Measurements from ENCODE around the gene KIF5C. TPM values are rescaled to one million over a fixed set of nuclear protein-coding genes. Genes with fewer than 3 reads are reported as not detected.

The KIF5C gene
- total RNA-seq, 1 donor from 2014 or later = 0.33 TPM

DNA sequence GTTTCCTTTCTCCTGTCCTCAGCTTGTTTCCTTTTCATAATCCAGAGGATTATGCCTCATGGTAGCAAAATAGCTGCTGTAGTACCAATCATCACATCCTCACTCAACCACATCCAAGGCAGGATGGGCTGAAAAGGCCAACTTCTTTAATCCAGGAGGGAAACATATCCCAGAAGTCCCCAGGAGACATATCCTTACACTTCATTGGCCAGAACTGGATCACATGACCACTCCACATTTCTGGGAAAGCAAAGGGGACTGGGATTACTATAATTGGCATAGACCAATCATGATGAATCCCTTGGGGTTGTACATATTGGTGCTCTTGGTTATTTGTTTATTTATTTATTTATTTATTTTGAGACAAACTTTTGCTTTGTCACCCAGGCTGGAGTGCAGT is 109.4 kb downstream of the KIF5C start:
- no peak for DNase-seq (ENCODE audit: low spot score)
- no peak for ATAC-seq

DNA sequence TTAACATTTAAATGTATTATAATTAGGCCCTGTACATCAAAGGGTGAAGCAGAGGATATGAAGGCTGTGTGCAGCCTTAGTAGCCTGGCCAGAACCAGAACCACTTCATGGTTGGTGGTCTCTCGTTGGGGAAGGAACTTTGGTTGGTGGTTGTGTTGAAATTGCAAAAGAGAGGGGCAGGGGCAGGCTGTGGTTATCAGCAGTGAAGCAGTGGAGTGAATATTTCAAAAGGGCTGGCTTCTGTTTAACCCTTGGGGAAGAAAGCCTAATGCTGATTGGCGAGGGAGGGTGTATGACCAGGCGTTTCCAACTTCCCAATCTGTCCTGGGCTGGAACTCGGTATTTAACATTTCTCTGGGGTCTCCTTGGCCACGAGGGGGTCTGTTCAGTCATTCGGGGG is 112.3 kb downstream of the KIF5C start:
- ATAC-seq (no peak), DNase-seq (ENCODE audit: low spot score) (no peak)

DNA sequence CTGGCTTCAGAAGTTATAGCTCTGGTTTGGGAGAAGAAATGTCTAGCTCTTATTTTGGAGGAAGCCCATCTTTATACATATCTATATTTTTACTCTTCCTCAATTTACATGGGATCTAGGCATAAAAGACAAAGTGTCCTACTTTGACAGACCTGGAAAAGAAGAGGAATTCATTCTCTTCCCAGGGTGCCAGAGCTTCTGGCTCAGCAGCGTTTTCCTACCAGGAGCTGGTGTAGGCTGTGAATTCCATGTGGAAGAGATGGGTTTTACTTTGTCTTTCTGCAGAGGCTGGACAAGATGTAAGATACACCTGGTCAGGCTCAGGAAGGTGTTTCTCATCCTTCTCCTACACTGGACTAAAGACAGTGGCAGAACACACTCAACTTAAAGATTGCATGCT is 113.3 kb downstream of the KIF5C start:
- ATAC-seq = no peak

DNA sequence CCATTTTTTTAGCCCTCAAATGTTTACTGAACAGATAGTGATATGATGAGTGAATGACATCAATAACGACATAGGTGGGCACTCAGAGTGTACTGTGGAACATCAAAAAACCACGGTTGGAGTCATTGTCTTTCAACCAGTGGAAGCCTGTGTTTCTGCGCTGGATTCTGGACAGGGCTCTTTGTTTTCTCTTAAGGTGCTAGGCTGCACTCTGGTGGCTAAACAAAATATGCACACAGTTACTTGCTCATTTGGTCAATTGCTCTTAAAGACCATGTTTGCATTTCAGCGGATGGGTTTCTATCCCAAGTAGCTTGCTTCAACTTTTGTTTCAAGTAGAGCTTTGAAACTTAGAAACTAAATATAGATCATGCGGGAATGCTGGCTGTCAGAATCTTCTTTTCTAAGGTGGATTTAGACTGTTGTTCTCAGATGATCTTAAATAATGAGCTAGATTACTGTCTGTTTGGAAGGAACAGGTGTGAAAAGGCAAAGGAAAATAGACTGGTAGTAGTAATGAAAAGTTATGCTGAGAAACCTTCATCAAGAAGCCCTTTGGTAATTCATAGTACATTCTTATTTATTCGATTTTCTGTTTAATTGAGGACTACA is 115.0 kb downstream of the KIF5C start:
- ATAC-seq (peak; percentile 98), DNase-seq (ENCODE audit: low spot score) (peak; percentile 58)

More for the DNA sequence above, 113.3 kb downstream of the KIF5C start:
- DNase-seq (ENCODE audit: low spot score) = no peak

DNA sequence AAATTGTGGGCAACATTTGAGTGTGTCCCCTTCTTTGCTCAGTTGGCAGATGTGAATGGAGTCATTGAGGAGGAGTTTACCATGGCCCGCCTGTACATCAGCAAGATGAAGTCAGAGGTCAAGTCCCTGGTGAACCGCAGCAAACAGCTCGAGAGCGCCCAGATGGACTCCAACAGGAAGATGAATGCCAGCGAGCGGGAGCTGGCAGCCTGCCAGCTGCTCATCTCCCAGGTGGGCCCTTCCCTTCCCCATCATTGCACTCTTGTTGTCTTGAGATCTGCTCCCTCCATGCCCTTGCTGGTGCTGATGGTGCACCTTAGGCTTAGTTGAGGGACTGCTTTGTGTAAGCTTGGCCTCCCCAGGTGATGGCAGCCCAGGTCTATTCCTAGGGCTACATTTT is 115.9 kb downstream of the KIF5C start:
- no peak for DNase-seq (ENCODE audit: low spot score)

DNA sequence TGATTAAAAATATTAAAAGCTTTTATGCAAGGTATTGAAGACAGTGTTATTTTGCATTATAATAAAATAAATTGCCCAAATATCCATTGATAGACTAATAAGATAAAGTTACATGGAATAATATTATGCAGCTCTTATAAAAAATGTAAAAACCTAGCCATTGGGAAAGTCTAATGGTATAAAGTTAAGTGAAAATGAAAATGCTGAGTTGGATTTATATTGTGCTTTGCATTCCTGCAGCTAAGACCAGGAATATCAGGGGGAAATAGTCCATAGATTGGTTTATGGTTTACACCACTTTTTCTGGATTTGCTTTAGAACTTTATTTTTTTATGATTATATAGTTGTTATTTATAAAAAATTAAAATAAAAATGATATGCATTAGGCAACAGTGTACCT is 117.4 kb downstream of the KIF5C start:
- ATAC-seq = no peak

More for the DNA sequence above, 115.9 kb downstream of the KIF5C start:
- ATAC-seq = no peak

DNA sequence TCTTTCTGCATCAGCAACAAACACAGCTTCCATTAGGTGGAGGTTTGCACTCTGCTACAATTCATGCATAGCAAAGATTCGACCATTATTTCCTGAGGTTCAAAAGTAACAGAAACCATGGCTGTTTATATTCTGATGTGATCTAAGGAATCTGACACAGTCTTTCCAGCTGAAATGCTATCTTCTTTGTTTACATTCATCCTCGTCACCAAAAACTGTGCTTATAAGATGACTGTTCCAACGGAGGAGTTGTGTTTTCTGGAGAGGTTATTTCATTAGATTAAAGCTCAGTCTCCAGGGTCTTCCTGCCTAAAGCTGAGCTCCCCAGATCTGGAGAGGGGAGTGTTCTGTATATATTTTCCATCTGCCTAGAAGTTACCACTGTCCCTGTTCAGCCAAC is 118.3 kb downstream of the KIF5C start:
- DNase-seq (ENCODE audit: low spot score) = no peak
- ATAC-seq = no peak

More for the DNA sequence above, 117.4 kb downstream of the KIF5C start:
- DNase-seq (ENCODE audit: low spot score) = no peak

DNA sequence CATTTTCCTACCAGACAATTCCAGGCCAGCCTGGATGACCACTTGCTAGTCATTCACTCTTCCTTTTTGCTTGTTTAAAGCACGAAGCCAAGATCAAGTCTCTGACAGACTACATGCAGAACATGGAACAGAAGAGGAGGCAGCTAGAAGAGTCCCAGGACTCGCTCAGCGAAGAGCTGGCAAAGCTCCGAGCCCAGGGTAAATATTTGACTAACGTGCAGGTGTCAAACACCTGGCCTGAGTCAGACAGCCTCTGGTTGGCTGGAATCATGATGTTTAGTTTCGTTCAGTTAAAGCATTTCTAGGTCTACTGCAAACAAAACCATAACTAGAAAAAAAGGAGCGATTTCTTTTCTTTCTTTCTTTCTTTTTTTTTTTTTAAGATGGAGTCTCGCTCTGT is 119.3 kb downstream of the KIF5C start:
- DNase-seq (ENCODE audit: low spot score) (no peak), ATAC-seq (no peak)

DNA sequence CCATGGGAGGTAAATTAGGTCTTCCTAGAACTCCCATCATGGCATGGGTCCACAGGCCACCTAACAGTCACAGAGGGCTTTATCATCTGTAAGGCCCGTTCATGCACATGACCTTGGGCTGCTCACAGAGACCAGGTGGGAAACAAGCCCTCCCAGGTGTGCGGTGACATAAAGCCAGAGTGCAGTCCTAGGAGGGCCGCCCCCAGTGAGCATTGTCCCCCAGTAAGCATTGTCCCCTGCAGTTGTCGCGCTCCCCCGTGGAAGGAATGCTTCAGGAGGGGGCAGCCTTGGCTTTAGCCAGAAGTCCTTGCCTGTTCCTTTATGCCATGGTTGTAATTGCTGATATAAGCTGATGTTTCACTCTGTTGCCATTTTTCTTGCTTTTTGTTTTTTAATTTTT is 121.8 kb downstream of the KIF5C start:
- no peak for ATAC-seq
- DNase-seq (ENCODE audit: low spot score) = no peak

DNA sequence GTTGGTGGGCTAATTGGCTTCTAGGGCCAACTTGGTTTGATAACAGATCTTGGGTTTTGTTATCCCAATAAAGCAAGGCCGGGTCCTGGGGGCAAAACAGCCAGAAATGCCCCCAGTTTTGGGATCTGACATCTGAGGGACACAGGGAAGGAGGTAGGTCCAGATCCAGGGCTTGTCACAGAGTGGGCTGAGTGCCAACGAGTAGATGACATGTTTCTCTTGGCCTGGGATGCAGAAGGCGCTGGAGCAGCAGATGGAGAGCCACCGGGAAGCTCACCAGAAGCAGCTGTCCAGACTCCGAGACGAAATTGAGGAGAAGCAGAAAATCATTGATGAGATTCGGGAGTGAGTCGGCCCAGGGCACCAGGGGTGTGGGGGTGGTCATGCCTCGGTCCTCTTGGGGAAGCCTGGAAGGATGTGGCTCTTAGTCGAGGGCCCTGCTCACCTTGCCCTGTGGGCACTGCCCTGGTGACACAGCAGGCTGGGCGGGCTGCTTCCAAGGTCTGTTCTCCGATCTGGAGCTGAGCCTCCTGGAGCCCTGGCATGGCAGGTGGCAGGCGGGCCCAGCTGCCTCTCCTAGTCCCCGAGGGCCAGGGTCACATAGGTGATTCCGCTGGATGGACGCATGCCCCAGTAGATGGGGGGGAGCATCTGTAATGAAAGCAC is 123.3 kb downstream of the KIF5C start:
- no peak for DNase-seq (ENCODE audit: low spot score)
- ATAC-seq = no peak

DNA sequence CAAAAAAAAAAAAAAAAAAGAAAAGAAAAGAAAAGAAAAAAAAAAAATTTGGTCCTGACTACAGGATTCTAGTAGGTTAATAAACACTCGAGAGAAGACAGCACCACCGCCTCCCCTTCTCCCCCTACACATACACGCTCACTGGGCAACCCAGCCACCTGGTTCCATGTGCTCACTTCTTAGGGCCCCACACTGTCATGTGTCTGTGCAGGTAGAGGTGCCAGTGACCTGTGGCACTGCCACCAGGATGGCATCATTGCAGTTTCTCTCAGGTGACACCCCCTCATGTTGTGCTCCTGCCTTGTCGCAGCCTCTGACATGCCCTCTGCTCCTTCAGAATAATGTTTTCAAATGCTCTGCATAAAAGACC is 123.8 kb downstream of the KIF5C start:
- DNase-seq (ENCODE audit: low spot score) = no peak

DNA sequence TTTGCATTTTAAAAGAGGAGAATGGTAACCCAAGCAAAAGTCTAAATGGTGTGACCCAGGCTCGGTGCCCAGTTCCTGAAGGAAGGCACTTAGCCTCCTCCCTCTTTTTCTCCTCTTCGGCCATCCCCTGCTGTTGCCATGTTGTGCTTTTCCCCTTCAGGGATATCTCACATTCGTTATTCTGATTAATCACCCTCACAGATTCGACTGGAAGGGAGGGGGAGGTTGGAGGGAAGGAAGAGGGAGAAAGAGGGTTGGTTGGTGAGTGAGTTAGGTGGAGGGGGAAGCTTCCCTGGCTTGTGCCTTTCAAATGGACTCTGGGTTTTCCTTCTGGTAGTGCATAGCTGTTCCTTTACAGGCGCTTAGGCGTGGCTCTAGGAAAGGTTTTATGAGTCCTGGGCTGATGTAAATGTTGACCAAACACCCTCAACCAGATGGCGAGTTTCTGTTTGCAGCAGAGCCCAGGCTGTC is 124.5 kb downstream of the KIF5C start:
- DNase-seq (ENCODE audit: low spot score) = no peak
- no peak for ATAC-seq

More for the DNA sequence above, 123.8 kb downstream of the KIF5C start:
- no peak for ATAC-seq

DNA sequence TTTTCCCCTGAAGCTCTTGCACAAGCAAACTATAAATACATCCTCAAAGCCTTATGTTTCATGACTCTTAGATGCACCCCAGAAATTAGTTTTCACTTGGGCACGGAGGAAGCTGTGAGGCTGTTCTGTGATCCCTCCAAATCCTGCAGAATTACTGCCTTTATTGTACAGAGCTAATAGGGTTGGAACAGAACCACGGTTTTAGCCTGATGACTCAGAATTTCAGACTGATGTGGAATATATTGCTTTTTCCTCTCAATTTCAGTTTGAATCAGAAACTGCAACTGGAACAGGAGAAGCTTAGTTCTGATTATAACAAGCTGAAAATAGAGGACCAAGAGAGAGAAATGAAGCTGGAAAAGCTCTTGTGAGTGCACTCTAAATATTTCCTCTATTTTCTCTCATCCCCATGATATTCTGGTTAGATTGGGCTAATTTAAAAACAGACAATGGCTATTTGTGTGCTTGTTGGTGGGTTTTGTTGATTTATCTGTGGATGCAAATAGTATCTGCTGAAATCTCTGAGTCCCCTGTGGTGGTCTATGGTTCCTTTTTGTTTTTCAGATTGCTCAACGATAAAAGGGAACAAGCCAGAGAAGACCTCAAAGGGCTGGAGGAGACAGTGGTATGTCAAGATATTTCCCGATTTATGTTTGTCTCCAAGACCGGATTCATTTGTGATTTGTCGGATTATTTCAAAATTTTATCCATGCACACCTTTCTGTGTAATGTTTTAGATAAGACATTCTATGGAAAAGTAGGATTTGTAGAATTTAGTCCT is 125.3 kb downstream of the KIF5C start:
- ATAC-seq (no peak), DNase-seq (ENCODE audit: low spot score) (no peak)

DNA sequence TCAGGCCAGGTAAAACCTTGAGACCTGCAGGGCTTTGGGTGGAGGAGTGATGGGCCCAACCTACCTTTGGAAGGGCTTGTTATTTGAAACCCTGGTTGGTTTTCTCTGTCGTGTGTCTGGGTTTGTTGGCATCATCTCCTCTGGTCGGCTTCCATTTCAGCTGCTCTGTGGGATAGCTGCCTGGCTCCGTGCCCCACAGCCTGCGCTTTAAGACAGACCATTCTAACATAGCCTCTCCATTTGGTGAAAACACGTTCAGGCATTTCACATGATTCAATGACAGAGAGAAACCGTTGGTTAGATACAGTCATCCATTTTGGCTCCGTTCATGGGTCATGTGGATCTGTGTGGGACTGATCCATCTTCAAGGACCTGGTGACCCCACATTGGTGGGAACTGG is 126.5 kb downstream of the KIF5C start:
- DNase-seq (ENCODE audit: low spot score) (no peak), ATAC-seq (no peak)

DNA sequence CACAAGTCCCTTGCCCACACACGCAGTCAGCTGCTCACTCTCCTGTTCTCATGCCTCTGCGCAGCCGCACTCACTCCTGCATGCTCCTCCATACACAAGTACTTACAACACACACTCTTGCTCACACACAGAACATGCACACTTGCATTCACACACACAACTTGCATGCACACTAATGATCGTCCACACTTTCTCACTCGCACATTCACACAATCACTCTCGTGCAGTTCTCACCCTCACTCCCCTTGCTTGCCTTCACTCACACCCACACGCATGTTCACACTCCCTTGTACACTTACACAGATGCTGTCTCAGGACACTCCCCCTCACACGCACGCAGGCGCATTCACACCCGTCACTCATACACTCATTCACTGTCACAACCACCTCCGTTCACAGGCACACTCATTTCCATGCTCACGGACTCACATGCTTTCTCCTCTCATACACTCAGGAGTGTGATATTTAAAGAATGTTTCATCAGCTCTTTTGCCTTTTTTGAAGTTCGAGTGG is 127.4 kb downstream of the KIF5C start:
- ATAC-seq (no peak), DNase-seq (ENCODE audit: low spot score) (no peak)

DNA sequence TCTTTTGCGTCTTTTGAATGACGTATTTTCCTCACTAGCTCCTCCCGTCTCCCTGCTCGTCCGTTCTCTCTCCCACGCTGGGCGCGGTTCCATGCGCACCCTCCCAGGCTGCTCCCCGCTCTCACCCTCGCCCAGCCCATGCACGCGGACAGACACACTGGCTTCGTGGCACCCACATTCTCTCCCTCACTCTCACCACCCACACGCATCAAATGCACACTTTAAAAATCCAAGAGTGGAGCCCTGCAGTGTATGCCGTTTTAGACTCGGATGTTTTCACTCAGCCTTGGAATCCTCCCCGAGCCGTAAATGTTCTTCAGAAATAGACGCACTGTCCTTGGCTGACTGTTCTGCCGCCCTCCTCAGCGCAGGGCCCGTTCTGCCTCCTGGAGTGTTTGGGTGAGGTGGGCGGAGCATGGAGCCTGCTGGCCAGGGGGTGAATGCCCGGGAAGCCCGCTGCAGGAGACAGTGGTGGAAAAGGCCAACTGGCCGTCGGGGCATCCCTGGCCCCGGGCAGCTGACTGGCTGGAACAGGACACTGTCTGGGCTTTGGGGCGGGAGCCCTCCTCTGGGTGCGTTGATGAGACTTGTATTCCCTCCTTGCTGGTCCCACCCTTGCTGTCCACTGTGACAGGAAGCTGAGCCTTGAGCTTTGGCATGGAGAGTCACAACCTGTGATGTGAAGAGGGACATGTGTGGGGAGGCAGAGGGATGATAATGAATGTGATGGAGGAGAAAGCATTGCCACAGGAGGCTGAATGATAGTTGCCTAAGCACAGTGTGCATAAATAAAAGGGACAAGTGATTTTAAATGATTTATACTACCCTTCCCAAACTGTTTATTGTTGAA is 128.1 kb downstream of the KIF5C start:
- DNase-seq (ENCODE audit: low spot score) (no peak), ATAC-seq (no peak)

DNA sequence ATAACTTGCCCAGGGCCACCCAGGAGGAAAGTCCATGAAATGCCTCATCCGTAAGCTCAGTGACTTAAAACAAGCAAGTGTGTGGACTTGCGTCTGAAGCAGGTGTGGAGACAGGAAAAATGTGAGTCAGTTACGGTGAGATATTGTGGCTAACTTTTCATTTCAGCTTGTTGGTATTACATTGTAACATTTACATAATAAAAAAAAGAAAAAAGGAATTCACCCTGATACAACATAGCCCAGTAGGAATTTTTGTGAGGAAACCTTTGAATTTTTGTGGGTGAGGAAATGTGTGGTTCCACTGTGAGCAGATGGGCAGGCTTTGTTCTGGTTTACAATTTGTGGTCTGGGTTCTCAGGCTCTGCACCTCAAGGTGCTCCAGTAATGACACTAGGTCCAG is 129.8 kb downstream of the KIF5C start:
- ATAC-seq = no peak
- DNase-seq (ENCODE audit: low spot score) = no peak

DNA sequence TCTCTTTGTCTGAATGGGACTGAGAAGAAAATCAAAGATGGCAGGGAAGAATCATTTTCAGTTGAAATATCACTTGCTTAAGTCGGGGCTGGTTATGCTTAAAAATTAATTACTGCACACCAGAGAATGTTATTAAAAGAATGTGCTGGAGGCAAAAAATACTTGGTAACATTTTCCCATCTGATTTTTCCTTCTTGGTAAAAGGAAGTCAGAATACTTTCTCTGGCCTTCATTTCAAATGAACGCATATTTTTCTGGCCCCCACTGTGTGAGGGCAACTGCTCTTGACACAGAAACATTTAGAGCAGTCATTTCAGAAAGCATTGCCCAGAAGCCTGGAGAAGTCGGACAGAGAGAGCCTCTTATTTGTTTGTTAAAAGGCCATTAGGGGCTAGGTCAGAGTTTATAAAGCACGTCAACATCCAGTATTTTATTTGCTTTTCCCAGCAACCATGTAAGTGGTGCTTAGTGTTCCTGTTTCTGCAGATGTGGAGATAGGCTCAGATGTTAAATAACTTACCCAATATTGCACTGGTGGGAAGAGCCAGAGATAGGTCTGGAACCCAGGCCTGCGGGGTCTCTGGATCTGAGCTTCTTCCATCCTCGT is 130.5 kb downstream of the KIF5C start:
- ATAC-seq (no peak), DNase-seq (ENCODE audit: low spot score) (no peak)

DNA sequence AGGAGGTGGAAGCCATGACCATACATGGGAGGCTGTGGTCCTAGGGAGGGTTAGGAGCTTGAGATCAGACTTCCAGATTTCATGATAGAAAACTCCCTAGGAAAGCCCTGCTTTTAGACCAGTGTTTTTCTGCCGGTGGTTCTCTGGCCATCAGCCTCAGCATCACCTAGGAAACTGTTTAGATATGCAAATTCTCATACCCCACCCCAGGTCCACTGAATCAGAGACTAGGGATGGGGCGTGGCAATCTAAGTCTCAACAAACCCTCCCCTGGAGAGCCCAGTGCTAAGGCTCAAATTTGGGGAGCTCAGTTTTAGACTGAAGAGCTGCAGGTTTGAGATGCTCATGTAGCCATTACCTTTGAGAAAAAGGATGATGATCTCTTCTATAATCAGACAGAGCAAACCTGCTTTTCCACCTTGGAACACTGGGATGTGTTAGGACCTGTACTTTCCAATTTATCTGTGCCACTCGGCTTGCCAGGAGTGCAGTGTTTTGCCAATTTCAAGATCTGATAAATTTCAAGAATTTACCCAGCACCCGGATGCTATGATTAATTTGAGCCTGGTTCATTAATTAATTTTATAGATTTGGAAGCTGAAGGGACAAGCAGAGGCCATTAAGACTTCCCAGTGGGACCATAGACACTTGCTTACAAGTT is 132.0 kb downstream of the KIF5C start:
- DNase-seq (ENCODE audit: low spot score) (no peak), ATAC-seq (no peak)

DNA sequence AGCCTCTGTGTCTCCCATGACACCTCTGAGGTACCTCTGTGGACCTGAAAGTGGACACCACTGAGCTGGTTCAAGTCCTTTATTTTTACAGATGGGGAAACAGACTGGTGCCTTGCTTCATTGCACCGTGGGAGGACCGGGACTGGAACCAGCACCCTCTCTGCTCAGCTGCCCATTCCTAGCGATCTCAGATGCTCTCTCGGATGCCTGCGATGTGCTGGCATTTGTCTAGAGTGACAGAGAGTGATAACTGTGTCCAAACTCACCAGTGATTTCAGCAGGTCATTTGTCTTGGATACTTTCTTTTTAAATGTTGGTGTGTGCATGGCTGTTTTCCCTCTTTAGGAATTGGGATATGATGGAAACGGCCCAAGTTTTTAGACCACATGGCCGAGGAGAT is 133.4 kb downstream of the KIF5C start:
- DNase-seq (ENCODE audit: low spot score) (no peak), ATAC-seq (no peak)

Data from left lobe of liver (tissue), 2 donors.